Spinal cord (tissue), 10 donors: ENCODE data around the gene LURAP1L. TPM values are rescaled to one million over a fixed set of nuclear protein-coding genes. Genes with fewer than 3 reads are reported as not detected.
A peak's percentile ranks its signal among the peaks of the same experiment; 100 is the strongest.

Experiments used
- DNase-seq, 6 donors: peaks; one replicate each; pipeline versions ENCODE4 v3.0.0 to v3.0.0-alpha.2; 2013 to 2015; ENCODE audit warnings: low spot score in 6 of 6, low read depth in 4 of 6
- H3K27ac ChIP-seq: one replicate; pipeline ENCODE4 v1.5.1; 2013; ENCODE audit warnings: low read depth, low read length, control low read depth
- H3K27me3 ChIP-seq: one replicate; pipeline ENCODE4 v1.6.1; 2013; ENCODE audit warnings: low read length; ENCODE audit not compliant: control insufficient read depth, insufficient read depth
- H3K36me3 ChIP-seq: one replicate; pipeline ENCODE4 v1.6.1; 2013; ENCODE audit warnings: low read length; ENCODE audit not compliant: control insufficient read depth, insufficient read depth
- H3K4me1 ChIP-seq: one replicate; pipeline ENCODE4 v1.6.1; 2013; ENCODE audit warnings: low read length; ENCODE audit not compliant: control insufficient read depth, insufficient read depth
- H3K4me3 ChIP-seq: one replicate; pipeline ENCODE4 v1.5.1; 2013; ENCODE audit warnings: low read depth, low read length, control low read depth
- H3K9me3 ChIP-seq: one replicate; pipeline ENCODE4 v1.6.1; 2013; ENCODE audit warnings: low read length; ENCODE audit not compliant: control insufficient read depth, insufficient read depth
- WGBS: methylation state at CpG from one replicate; pipeline ENCODE4 v1.1.5; 2013; ENCODE audit warnings: missing lambda C conversion rate; ENCODE audit not compliant: insufficient coverage; 5-methylcytosine and 5-hydroxymethylcytosine counted together
- polyA plus RNA-seq, 2 donors: library from polyadenylated mRNA; unstranded; fragments of 120-200 nt; gene quantifications; one replicate each; pipeline ENCODE4 v1.2.1, GENCODE V29; 2013; ENCODE audit not compliant: insufficient read length in 2 of 2
- total RNA-seq, 2 donors: library from RNA; depleted of rRNA in 1 of 2; stranded (reverse); fragments of 120-200 nt in 1 of 2; fragments of >200 nt in 1 of 2; gene quantifications; one replicate each; pipeline versions ENCODE4 v1.2.3 to v1.2.4, GENCODE V29; 2013 to 2014
- donor health status: healthy.

The LURAP1L gene
- total and polyA plus RNA-seq, 4 donors = 5.7 to 14.7 (median 13.8) TPM

GRCh38 chr9:12817702-12818101 is 42.9 kb downstream of the LURAP1L start:
- 83% methylated on average over 5 of the region's 9 CpGs for WGBS
- H3K27ac ChIP-seq = peak overlapping the region; percentile 84
- no peak for DNase-seq
- H3K36me3 ChIP-seq = no peaks in the 10 kb centered on the region
- no peaks in the 10 kb centered on the region for H3K27me3 ChIP-seq
- no peak overlapping the region for H3K4me3 ChIP-seq
- peaks cover 6% of the 10 kb centered on the region for H3K4me1 ChIP-seq
- no peaks in the 10 kb centered on the region for H3K9me3 ChIP-seq

GRCh38 chr9:12818431-12819000 is 43.7 kb downstream of the LURAP1L start:
- Histone ChIP-seq H3K27me3 (no peaks in the 10 kb centered on the region), H3K4me1 (peaks cover 6% of the 10 kb centered on the region), H3K27ac (peak overlapping the region; percentile 84), H3K36me3 (no peaks in the 10 kb centered on the region), H3K4me3 (no peak overlapping the region), H3K9me3 (no peaks in the 10 kb centered on the region)
- no peak for DNase-seq
- 74% methylated on average over 3 of the region's 3 CpGs for WGBS

GRCh38 chr9:12819436-12820185 is 44.8 kb downstream of the LURAP1L start:
- WGBS = 98% methylated on average over 7 of the region's 9 CpGs
- Histone ChIP-seq H3K27me3 (no peaks in the 10 kb centered on the region), H3K27ac (no peak overlapping the region), H3K36me3 (no peaks in the 10 kb centered on the region), H3K4me3 (no peak overlapping the region), H3K9me3 (no peaks in the 10 kb centered on the region), H3K4me1 (peaks cover 6% of the 10 kb centered on the region)
- DNase-seq = no peak

GRCh38 chr9:12822111-12822510 is 47.3 kb downstream of the LURAP1L start:
- no CpG with 5 or more reads among the region's 2 CpGs for WGBS

GRCh38 chr9:12826924-12827565 is 52.2 kb downstream of the LURAP1L start:
- no peaks in the 10 kb centered on the region for H3K4me1 ChIP-seq
- H3K36me3 ChIP-seq = no peaks in the 10 kb centered on the region
- H3K27ac ChIP-seq = no peak overlapping the region
- no peak overlapping the region for H3K4me3 ChIP-seq
- no peaks in the 10 kb centered on the region for H3K27me3 ChIP-seq
- H3K9me3 ChIP-seq = no peaks in the 10 kb centered on the region
- whole genome bisulfite sequencing = no CpG with 5 or more reads among the region's 3 CpGs
- DNase-seq = no peak

More at GRCh38 chr9:12822111-12822510, 47.3 kb downstream of the LURAP1L start:
- DNase-seq = no peak
- no peak overlapping the region for H3K27ac ChIP-seq
- no peaks in the 10 kb centered on the region for H3K9me3 ChIP-seq
- H3K4me3 ChIP-seq = no peak overlapping the region
- no peaks in the 10 kb centered on the region for H3K27me3 ChIP-seq
- H3K4me1 ChIP-seq = peaks cover 6% of the 10 kb centered on the region
- no peaks in the 10 kb centered on the region for H3K36me3 ChIP-seq

- no peak overlapping the region for H3K4me3 ChIP-seq
- peaks cover 5% of the 10 kb centered on the region for H3K9me3 ChIP-seq
- no peak for DNase-seq
- H3K36me3 ChIP-seq = no peaks in the 10 kb centered on the region
- no peaks in the 10 kb centered on the region for H3K27me3 ChIP-seq
- no CpG with 5 or more reads among the region's 1 CpG for WGBS
- no peak overlapping the region for H3K27ac ChIP-seq
- H3K4me1 ChIP-seq = no peaks in the 10 kb centered on the region
Observed at GRCh38 chr9:12833701-12834100, 58.9 kb downstream of the LURAP1L start.

GRCh38 chr9:12838546-12838945 is 63.7 kb downstream of the LURAP1L start:
- no peak overlapping the region for H3K4me3 ChIP-seq
- no peak for DNase-seq
- no peaks in the 10 kb centered on the region for H3K27me3 ChIP-seq
- no peaks in the 10 kb centered on the region for H3K4me1 ChIP-seq
- H3K36me3 ChIP-seq = no peaks in the 10 kb centered on the region
- H3K9me3 ChIP-seq = peaks cover 5% of the 10 kb centered on the region
- H3K27ac ChIP-seq = no peak overlapping the region

- WGBS = 100% methylated on average over 1 of the region's 4 CpGs
- H3K27ac ChIP-seq = no peak overlapping the region
Observed at GRCh38 chr9:12843735-12844134, 68.9 kb downstream of the LURAP1L start.

GRCh38 chr9:12846035-12846434 is 71.2 kb downstream of the LURAP1L start:
- no peaks in the 10 kb centered on the region for H3K9me3 ChIP-seq
- no peak overlapping the region for H3K27ac ChIP-seq
- no CpG with 5 or more reads among the region's 5 CpGs for WGBS
- H3K4me3 ChIP-seq = no peak overlapping the region
- H3K27me3 ChIP-seq = no peaks in the 10 kb centered on the region
- DNase-seq = no peak
- no peaks in the 10 kb centered on the region for H3K36me3 ChIP-seq
- H3K4me1 ChIP-seq = no peaks in the 10 kb centered on the region

More at GRCh38 chr9:12843735-12844134, 68.9 kb downstream of the LURAP1L start:
- no peaks in the 10 kb centered on the region for H3K36me3 ChIP-seq
- H3K4me1 ChIP-seq = no peaks in the 10 kb centered on the region
- H3K4me3 ChIP-seq = no peak overlapping the region
- DNase-seq = no peak
- no peaks in the 10 kb centered on the region for H3K9me3 ChIP-seq
- H3K27me3 ChIP-seq = no peaks in the 10 kb centered on the region

- Histone ChIP-seq H3K27me3 (no peaks in the 10 kb centered on the region), H3K36me3 (no peaks in the 10 kb centered on the region), H3K4me1 (no peaks in the 10 kb centered on the region), H3K9me3 (no peaks in the 10 kb centered on the region), H3K4me3 (no peak overlapping the region), H3K27ac (no peak overlapping the region)
- DNase-seq = no peak
Observed at GRCh38 chr9:12847561-12847960, 72.7 kb downstream of the LURAP1L start.
